ENCODE data around the gene SLC46A1.
"Not testable (repeated sequence)": the region's sequence is repeated elsewhere in the genome, so short reads cannot be mapped to it uniquely, and the experiment has no call there.

SLC46A1 gene

GRCh38 chr17:28405632-28406472, at the start of gene SLC46A1:
Gene SLC46A1 (minus strand): TSS chr17:28406212. CDS start chr17:28406114, 98 bp downstream.
- peak; percentile 20 for DNase-seq

DNA sequence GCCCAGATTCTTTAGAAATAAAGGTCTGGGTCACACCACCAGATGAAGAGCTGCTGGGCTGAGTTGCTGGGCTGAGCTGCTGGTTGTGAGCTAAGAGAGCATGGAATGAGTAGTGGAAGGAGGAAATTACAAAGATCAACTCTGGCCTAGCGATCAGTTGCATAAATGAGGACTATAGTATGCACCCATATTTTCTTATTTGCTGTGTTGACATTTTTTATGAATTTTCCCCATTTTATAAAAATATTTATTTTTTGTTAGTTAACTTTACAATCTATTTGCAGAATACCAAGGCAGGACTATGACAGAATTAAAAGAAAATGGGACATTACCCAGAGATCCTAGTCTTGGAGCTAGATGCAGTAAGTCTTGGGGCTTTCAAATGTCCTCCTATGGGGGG, 43.8 kb upstream of the SLC46A1 start:
- no peak for DNase-seq

DNA sequence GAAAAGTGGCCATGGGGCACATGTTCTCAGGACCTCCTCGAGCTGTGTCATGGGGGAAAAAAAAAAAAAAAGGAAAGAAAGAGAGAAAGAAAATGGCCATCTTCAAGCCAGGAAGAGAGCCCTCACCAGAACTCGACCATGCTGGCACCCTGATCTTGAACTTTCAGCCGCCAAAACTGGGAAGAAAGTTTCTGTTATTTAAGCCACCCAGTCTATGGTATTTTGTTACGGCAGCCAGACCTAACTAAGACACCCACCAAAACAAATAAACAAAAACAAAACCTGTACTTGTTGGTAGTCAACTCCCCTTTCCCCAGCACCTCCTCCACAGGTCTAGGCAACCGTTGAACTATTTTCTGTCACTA, 41.4 kb upstream of the SLC46A1 start:
- no peak for DNase-seq

DNA sequence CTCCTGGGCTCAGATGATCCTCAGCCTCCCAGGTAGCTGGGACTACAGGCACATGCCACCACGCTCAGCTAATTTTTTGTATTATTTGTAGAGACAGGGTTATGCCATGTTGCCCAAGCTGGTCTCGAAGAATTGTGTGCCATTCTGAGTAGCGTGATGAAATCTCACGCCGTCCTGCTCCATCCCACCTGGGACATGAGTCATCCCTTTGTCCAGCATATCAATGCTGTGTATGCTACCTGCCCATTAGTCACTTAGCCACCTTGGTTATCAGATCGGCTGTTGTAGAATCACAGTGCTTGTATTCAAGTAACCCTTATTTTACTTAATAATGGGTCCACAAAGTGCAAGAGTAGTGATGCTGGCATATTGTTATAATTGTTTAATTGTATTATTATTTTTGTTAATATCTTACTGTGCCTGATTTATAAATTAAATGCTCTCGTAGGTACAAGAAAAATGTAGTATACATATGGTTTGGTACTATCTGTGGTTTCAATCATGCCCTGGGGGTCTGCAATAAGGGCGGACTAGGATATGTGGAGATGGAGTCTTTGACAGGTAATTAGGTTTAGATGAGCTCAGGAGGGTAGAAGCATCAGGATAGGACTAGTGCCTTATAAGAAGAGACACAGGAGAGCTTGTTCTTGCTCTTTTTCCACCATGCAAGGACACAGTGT, 40.8 kb upstream of the SLC46A1 start:
- no peak for DNase-seq

DNA sequence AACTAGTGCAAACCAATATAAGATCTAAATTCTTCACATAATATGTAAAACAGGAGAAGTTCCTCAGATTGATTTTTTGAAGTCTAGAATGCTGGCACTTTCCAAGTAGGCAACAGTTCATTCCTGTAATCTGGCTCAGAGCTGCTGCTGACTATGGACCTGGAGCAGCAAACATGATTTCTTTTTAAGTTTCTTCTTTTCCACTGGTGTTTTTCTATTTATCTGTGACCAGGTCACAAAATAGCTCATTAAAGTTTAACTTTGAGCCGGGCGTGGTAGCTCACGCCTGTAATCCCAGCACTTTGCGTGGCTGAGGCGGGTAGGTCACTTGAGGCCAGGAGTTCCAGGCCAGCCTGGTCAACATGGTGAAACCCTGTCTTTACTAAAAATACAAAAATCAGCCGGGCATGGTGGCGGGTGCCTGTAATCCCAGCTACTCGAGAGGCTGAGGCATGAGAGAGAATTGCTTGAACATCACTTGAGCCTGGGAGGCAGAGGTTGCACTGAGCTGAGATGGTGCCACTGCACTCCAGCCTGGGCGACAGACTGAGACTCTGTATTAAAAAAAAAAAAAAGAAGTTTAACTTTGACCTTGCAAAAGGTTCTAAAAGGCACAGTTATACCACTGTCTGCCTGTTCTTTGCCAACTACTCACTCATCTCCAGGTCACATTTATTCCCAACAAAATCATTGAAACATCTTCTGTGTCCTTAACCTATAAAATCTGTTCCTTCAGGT, 38.1 kb upstream of the SLC46A1 start:
- DNase-seq = no peak

GRCh38 chr17:28434326-28434725, 28.3 kb upstream of the SLC46A1 start:
- not testable (repeated sequence) for DNase-seq

DNA sequence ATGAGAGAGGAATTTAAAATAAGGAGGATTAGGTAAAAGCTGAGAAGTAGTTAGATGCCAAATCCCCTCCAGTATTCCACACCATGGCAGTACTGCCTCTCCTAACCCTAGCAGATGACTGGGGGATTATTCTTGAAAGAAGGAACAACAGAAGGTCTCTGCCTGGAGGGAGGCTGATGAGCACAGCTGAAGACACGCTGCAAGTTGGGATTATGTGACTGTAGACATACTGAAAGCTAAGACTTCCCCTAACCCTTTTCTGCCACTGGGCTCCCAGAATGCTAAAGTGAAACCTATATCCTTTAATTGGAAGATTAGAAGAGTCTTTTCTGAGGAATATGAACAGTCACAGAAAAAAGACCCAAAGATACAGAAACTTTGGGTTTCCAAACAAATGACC, 27.7 kb upstream of the SLC46A1 start:
- no peak for DNase-seq

DNA sequence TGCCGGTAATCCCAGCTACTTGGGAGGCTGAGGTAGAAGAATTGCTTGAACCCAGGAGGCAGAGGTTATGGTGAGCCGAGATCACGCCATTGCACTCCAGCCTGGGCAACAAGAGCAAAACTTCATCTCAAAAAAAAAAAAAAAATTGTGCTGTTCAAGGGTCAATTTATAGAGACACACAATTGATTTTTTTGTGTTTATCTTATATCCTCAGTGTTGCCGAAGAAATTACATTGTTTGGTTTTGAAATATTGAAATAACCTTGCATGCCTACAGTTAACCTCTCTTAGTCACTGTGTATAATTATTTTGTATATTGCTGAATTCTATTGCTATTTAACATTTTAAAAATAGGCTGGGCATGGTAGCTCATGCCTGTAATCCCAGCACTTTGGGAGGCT, 22.0 kb upstream of the SLC46A1 start:
- not testable (repeated sequence) for DNase-seq

DNA sequence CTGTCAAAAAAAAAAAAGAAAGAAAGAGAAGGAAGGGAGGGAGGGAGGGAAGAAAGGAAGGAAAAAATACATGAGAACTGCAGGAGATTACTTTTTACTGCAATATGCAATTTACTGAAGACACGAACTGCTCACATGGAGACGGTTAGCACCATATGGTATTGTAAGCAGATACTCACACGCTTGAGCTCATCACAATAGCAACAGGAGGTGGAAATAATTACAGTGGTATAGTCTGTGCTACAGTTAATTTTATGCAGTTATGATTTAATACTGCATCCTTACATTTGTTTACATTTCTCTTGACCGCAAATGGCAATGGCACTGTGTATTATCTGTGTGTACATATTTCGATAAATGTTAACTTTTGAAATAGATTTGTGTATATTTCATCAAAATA, 21.4 kb upstream of the SLC46A1 start:
- DNase-seq = no peak

DNA sequence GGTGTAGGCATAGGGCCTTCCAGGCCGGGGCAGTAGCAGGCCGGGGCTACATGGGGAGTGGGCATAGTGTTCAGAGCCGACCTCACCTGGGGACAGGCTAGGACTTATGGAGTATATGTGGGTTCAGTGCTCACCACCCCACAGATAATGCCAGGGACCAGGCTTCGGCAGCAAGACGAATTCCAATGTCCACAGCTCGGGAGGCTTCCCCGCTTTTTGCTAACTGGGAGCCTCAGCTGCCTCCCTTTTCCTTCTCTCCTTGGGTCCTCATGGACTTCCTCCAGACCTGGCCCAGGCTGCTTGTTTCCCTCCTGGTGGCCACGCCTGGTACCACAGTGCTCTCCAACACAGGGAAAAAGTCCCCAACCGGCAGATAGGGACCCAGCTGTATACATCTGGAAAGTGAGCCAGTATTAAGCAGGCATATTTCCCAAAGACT, 20.1 kb upstream of the SLC46A1 start:
- DNase-seq = no peak

GRCh38 chr17:28425206-28425605, 19.2 kb upstream of the SLC46A1 start:
- no peak for DNase-seq

DNA sequence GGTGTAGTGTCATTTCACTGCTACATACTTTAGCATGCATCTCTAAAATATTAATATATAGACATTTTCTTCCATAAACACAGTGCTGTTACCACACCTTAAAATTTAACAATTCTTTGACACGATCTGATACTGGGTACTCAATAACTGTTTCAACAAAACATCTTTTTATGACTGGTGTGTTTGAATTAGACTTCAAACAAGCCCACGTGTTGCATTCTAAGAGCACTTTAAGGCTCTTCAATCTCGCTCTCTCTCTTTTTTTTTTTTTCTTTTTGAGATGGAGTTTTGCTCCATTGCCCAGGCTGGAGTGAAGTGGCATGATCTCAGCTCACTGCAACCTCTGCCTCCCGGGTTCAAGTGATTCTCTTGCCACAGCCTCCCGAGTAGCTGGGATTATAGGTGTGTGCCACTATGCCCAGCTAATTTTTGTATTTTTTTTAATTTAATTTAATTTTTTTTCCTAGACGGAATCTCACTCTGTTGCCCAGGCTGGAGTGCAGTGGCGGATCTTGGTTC, 15.8 kb upstream of the SLC46A1 start:
- DNase-seq = no peak

- peak; percentile 64 for DNase-seq
Measured at GRCh38 chr17:28416703-28417311, 10.8 kb upstream of the SLC46A1 start.

DNA sequence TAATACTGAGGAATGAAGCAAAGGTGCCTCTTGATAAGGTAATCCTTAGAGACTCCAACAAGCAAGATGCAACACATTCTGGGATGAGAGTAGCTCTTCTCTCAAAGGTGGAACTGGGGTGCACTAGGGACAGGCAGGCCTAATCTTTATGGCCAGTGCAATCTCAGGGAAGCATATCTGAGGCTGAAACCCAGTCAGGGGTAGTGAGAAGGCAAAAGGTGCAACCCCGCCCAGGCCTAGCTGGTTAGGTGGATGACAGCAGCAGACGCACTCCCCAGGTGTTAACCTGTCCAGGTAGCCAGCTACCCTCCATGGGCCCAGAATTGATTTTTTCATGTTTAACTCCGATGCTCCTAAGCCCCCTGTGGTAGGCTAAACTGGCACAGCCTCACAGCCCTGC, 9.9 kb upstream of the SLC46A1 start:
- DNase-seq = no peak

DNA sequence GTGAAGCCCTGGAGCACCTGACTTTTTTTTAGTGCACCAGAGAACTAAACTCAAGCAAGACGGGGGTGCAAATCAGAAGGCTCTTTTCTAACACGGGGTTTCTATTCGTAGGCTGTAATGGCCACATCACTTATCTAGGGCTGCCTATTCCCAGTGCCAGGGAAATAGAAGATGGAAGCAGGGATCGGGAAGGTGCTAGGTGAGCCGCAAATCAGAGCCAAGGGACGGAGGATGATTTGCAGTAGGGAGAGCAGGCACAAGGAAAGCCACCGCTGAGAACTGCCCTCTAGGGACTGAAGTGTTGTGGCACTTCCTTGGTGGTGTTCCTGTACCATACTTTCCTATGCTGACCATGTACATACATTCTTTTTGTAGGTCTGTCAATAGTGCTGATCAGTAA, 7.8 kb upstream of the SLC46A1 start:
- DNase-seq = no peak

DNA sequence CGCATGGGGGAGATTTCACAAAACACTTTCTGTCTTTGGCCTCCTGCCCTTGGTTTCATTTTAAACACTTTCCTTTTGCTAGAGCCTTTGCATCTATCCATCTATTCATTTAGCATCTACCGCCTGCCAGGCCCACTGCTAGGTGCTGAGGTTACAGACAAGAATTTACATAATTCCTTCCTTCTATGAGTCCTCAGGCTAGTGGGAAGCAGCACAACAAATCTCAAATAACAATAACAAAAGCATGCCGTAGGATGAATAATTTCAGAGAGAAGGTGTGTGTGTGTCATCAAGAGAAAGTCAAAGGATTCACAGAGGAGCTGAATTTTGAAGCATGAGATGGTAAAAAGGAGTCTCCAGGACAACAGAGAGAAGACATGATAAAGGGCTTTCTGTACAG, 6.1 kb upstream of the SLC46A1 start:
- DNase-seq = no peak

- no peak for DNase-seq
Measured at GRCh38 chr17:28407974-28408306, 1.9 kb upstream of the SLC46A1 start.

- no peak for DNase-seq
Measured at GRCh38 chr17:28407130-28407973, 1.3 kb upstream of the SLC46A1 start.

DNA sequence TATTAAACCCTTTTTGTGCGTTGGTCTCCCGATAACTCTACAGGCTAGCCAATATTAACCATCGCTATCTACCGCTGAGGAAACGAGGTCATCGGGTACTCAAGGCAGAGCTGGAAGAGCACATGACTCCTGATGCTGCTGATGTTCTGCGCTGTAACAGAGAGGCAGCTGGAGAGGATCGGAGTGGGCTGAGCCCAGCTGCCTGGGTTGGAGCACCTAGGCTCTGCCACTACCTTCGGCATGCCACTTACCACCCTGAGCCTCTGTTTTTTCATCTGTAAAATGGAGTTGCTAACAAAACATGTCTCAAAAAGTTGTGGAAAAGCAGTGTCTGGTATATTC, 432 bp upstream of the SLC46A1 start:
- DNase-seq = no peak

- DNase-seq = no peak
Measured at GRCh38 chr17:28404812-28405570, 1.0 kb downstream of the SLC46A1 start.

DNA sequence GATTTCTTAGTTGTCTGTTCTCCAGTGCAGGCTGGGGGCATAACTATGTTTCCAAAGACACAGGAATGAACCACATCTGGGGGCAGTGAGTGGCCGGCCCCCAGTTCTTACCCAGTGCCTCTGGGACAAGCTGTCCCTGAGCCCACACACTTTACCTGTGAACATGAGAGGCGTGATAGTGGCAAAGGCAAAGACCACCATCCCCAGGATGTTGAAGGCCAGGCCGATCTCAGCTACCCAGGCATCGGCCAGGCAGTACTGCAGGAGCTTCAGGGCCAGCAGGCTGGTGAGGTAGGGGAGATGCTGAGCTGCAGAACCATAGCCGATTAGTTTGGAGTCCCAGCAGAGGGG, 1.6 kb downstream of the SLC46A1 start:
- DNase-seq = no peak

- no peak for DNase-seq
Measured at GRCh38 chr17:28404007-28404406, 2.0 kb downstream of the SLC46A1 start.

Measured in CD4-positive, alpha-beta T cell treated with Interleukin-10 for 1 hour (primary cell).